Endodermal cell (in vitro differentiated cells): ENCODE data around the gene FAM177A1. TPM values are rescaled to one million over a fixed set of nuclear protein-coding genes. Genes with fewer than 3 reads are reported as not detected.

Experiments used
- DNase-seq: peaks from one replicate; pipeline ENCODE4 v3.0.0-alpha.2; 2017
- H3K27ac ChIP-seq: 2 replicates; pipeline ENCODE4 v1.5.1; 2013; ENCODE audit warnings: mild to moderate bottlenecking, low read depth, low read length, moderate library complexity
- H3K27me3 ChIP-seq: 2 replicates; pipeline ENCODE4 v1.6.1; 2013; ENCODE audit warnings: mild to moderate bottlenecking, low read length, moderate library complexity; ENCODE audit not compliant: insufficient read depth, control insufficient read depth, poor library complexity, severe bottlenecking
- H3K36me3 ChIP-seq: 2 replicates; pipeline ENCODE4 v1.7.0; 2013; ENCODE audit warnings: mild to moderate bottlenecking, low read length, moderate library complexity; ENCODE audit not compliant: control insufficient read depth, insufficient read depth
- H3K4me1 ChIP-seq: one replicate; pipeline ENCODE4 v1.7.0; 2013; ENCODE audit warnings: low read length; ENCODE audit not compliant: control insufficient read depth, insufficient read depth
- H3K4me3 ChIP-seq: 2 replicates; pipeline ENCODE4 v1.5.1; 2013; ENCODE audit warnings: mild to moderate bottlenecking, low read length, moderate library complexity
- H3K9ac ChIP-seq: 2 replicates; pipeline ENCODE4 v1.6.1; 2013; ENCODE audit warnings: mild to moderate bottlenecking, low read length, moderate library complexity; ENCODE audit not compliant: poor library complexity, severe bottlenecking; ENCODE audit errors: extremely low read depth
- H3K9me3 ChIP-seq: 2 replicates; pipeline ENCODE4 v1.6.1; 2013; ENCODE audit warnings: mild to moderate bottlenecking, low read length, moderate library complexity; ENCODE audit not compliant: control insufficient read depth
- H3K27ac Mint-ChIP-seq: 2 replicates; pipeline ENCODE4 v1.8.0; 2020; ENCODE audit warnings: mixed read lengths
- H3K27me3 Mint-ChIP-seq: 2 replicates; pipeline ENCODE4 v1.8.0; 2021; ENCODE audit warnings: mild to moderate bottlenecking, mixed read lengths; ENCODE audit not compliant: insufficient read depth
- H3K36me3 Mint-ChIP-seq: 2 replicates; pipeline ENCODE4 v1.8.0; 2020; ENCODE audit warnings: low read depth, mixed read lengths
- H3K4me1 Mint-ChIP-seq: 2 replicates; pipeline ENCODE4 v1.8.0; 2020; ENCODE audit warnings: mixed read lengths
- H3K4me3 Mint-ChIP-seq: 2 replicates; pipeline ENCODE4 v1.8.0; 2020; ENCODE audit warnings: mild to moderate bottlenecking, moderate library complexity, mixed read lengths
- H3K9me3 Mint-ChIP-seq: 2 replicates; pipeline ENCODE4 v1.8.0; 2020; ENCODE audit warnings: mild to moderate bottlenecking, mixed read lengths
- WGBS, 2 experiments: methylation state at CpG; one replicate each; pipeline versions ENCODE4 v1.1.5 to v1.1.7; 2013; ENCODE audit warnings: missing lambda C conversion rate in 2 of 2, mixed read lengths in 1 of 2; ENCODE audit not compliant: insufficient coverage in 1 of 2, insufficient read length in 1 of 2; 5-methylcytosine and 5-hydroxymethylcytosine counted together
- total RNA-seq, 2 donors: library from RNA; stranded (reverse); fragmentation: NEBNext Ultra II Directional in 1 of 2; extraction: Animal tissue kit (Norgen Biotek cat#: 25700) in 1 of 2; gene quantifications; 2 replicates in 1 of 2; 3 replicates in 1 of 2; pipeline ENCODE4 v1.2.1, GENCODE V29; 2021
- TF ChIP-seq, protein P1 (sequence below): fragments of 200-600 bp; sonication (generic); conservative IDR thresholded peaks from 2 replicates; pipeline ENCODE4 v1.5.0; 2021; ENCODE audit warnings: antibody characterized with exemption, mild to moderate bottlenecking

The FAM177A1 gene
- total RNA-seq, 2 donors from 2014 or later: 74.8 to 92.3 TPM

- Mint-ChIP-seq H3K36me3 (peaks cover 32% of the 10 kb centered on the region), H3K4me1 (peaks cover 18% of the 10 kb centered on the region), H3K4me3 (peak overlapping the region; percentile 85), H3K27ac (peak overlapping the region; percentile 94), H3K9me3 (no peaks in the 10 kb centered on the region), H3K27me3 (no peaks in the 10 kb centered on the region)
- no peak for DNase-seq
- 31 to 44% methylated on average over 13 to 22 of the region's 23 CpGs for WGBS, 2 experiments
- no peaks in the 10 kb centered on the region for H3K9me3 ChIP-seq
- H3K27me3 ChIP-seq: no peaks in the 10 kb centered on the region
- H3K4me3 ChIP-seq: peak overlapping the region; percentile 97
- H3K27ac ChIP-seq: peak overlapping the region; percentile 38
- H3K4me1 ChIP-seq: no peaks in the 10 kb centered on the region
- H3K9ac ChIP-seq: peak overlapping the region; percentile 78
- TF ChIP-seq, protein P1, sequence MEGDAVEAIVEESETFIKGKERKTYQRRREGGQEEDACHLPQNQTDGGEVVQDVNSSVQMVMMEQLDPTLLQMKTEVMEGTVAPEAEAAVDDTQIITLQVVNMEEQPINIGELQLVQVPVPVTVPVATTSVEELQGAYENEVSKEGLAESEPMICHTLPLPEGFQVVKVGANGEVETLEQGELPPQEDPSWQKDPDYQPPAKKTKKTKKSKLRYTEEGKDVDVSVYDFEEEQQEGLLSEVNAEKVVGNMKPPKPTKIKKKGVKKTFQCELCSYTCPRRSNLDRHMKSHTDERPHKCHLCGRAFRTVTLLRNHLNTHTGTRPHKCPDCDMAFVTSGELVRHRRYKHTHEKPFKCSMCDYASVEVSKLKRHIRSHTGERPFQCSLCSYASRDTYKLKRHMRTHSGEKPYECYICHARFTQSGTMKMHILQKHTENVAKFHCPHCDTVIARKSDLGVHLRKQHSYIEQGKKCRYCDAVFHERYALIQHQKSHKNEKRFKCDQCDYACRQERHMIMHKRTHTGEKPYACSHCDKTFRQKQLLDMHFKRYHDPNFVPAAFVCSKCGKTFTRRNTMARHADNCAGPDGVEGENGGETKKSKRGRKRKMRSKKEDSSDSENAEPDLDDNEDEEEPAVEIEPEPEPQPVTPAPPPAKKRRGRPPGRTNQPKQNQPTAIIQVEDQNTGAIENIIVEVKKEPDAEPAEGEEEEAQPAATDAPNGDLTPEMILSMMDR: no peak
- peaks cover 26% of the 10 kb centered on the region for H3K36me3 ChIP-seq
Observed at GRCh38 chr14:35046751-35047536, 872 bp downstream of the FAM177A1 start.

DNA sequence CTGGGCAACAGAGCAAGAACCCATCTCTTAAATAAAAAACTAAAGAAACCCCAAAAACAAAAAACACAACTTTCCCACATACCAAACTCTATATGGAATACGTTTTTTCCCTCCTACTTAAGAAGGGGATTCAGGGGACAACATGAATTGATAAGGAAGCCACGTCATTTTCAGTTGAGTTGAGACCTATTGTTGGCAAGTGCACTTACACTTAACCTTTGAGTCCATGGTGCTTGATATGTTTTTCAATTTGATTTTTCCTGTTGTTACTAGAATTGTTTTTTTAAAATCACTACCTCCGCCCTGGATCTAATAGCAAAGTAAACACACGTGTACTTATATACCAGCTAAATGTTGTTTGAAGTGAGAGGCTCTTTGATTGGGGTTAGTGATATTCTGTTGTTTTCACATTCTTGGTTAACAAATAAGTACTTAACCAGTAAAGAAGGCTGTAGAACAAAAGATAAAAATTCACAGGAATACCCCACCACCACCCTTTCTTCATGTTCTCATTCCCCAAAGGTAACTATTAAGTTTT, 2.0 kb downstream of the FAM177A1 start:
- no peaks in the 10 kb centered on the region for H3K27me3 Mint-ChIP-seq
- H3K9me3 ChIP-seq: no peaks in the 10 kb centered on the region
- DNase-seq: no peak
- H3K9me3 Mint-ChIP-seq: no peaks in the 10 kb centered on the region
- no peaks in the 10 kb centered on the region for H3K4me1 ChIP-seq
- no peak overlapping the region for H3K27ac ChIP-seq
- TF ChIP-seq, protein P1: no peak
- 87 to 100% methylated on average over 1 to 4 of the region's 4 CpGs for WGBS, 2 experiments
- H3K4me1 Mint-ChIP-seq: peaks cover 18% of the 10 kb centered on the region
- peak overlapping the region; percentile 97 for H3K4me3 ChIP-seq
- H3K36me3 ChIP-seq: peaks cover 31% of the 10 kb centered on the region
- no peaks in the 10 kb centered on the region for H3K27me3 ChIP-seq
- H3K4me3 Mint-ChIP-seq: peak overlapping the region; percentile 85
- no peak overlapping the region for H3K9ac ChIP-seq
- peak overlapping the region; percentile 36 for H3K27ac Mint-ChIP-seq
- peaks cover 39% of the 10 kb centered on the region for H3K36me3 Mint-ChIP-seq

DNA sequence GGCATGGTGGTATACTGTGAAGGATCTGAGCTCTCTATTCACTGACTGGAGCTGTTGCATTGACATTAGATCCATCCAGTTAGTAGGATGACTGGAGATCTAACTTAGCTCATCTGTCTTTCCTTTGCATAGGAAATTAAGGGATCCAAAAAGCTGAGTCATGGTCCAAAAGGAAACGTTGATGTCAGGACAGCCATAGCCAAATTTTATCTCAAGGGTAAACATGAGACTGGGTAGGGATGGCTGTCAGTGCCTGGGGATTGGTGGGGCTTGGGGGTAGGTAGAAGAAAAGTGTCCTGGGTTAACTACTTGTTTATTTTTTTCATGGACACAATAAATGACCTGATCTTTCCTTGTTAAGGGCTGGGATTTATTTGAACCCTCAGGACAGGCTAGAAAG, 4.6 kb downstream of the FAM177A1 start:
- no peaks in the 10 kb centered on the region for H3K9me3 Mint-ChIP-seq
- peak overlapping the region; percentile 64 for H3K27ac Mint-ChIP-seq
- H3K9ac ChIP-seq: no peak overlapping the region
- no peaks in the 10 kb centered on the region for H3K27me3 Mint-ChIP-seq
- peaks cover 15% of the 10 kb centered on the region for H3K4me1 Mint-ChIP-seq
- no peak for DNase-seq
- H3K4me1 ChIP-seq: no peaks in the 10 kb centered on the region
- TF ChIP-seq, protein P1: no peak
- peaks cover 44% of the 10 kb centered on the region for H3K36me3 ChIP-seq
- peaks cover 48% of the 10 kb centered on the region for H3K36me3 Mint-ChIP-seq
- no peaks in the 10 kb centered on the region for H3K9me3 ChIP-seq
- H3K27me3 ChIP-seq: no peaks in the 10 kb centered on the region
- H3K4me3 Mint-ChIP-seq: no peak overlapping the region
- H3K4me3 ChIP-seq: no peak overlapping the region
- 88 to 97% methylated on average over 1 of the region's 1 CpG for WGBS, 2 experiments
- no peak overlapping the region for H3K27ac ChIP-seq
